ENCODE results near the gene PREX1. TPM values are rescaled to one million over a fixed set of nuclear protein-coding genes. Genes with fewer than 3 reads are reported as not detected.

The PREX1 gene
- total RNA-seq, 4 donors from 2014 or later: 29.7 to 56.3 (median 46.6) TPM

GRCh38 chr20:48619126-48620101, 208.4 kb downstream of the PREX1 start:
- TF ChIP-seq CTCF (IDR thresholded peaks at IDR 0.05; ENCODE audit: low read depth): no peak

GRCh38 chr20:48618631-48619030, 209.2 kb downstream of the PREX1 start:
- TF ChIP-seq CTCF (IDR thresholded peaks at IDR 0.05; ENCODE audit: low read depth): no peak

GRCh38 chr20:48618052-48618451, 209.7 kb downstream of the PREX1 start:
- no peak for TF ChIP-seq CTCF (IDR thresholded peaks at IDR 0.05; ENCODE audit: low read depth)

- TF ChIP-seq CTCF (IDR thresholded peaks at IDR 0.05; ENCODE audit: low read depth): no peak
Measured at GRCh38 chr20:48617481-48617880, 210.3 kb downstream of the PREX1 start.

GRCh38 chr20:48616481-48616880, 211.3 kb downstream of the PREX1 start:
- no peak for TF ChIP-seq CTCF (IDR thresholded peaks at IDR 0.05; ENCODE audit: low read depth)

GRCh38 chr20:48615871-48616270, 211.9 kb downstream of the PREX1 start:
- no peak for TF ChIP-seq CTCF (IDR thresholded peaks at IDR 0.05; ENCODE audit: low read depth)

- TF ChIP-seq CTCF (IDR thresholded peaks at IDR 0.05; ENCODE audit: low read depth): no peak
Measured at GRCh38 chr20:48614593-48615274, 213.1 kb downstream of the PREX1 start.

Data from subcutaneous adipose tissue (tissue), 4 donors.